Endothelial cell of umbilical vein (primary cell): Measurements from ENCODE around the gene BLNK.
"Not testable (repeated sequence)": the region's sequence is repeated elsewhere in the genome, so short reads cannot be mapped to it uniquely, and the experiment has no call there.

Experiments used
- EZH2 ChIP-seq: IDR thresholded peaks from 2 replicates; pipeline ENCODE4 v1.6.1; 2012; ENCODE audit warnings: borderline replicate concordance, low read depth, mild to moderate bottlenecking, moderate library complexity, low read length, inconsistent platforms; ENCODE audit not compliant: severe bottlenecking
- FOS ChIP-seq: IDR thresholded peaks from 2 replicates; pipeline ENCODE4 v1.6.1; 2011; ENCODE audit warnings: mild to moderate bottlenecking, low read length, moderate library complexity, borderline replicate concordance; ENCODE audit not compliant: insufficient read depth
- MYC ChIP-seq: IDR thresholded peaks from one replicate; pipeline ENCODE4 v1.6.1; 2011; ENCODE audit warnings: mild to moderate bottlenecking, low read depth, low read length
- POLR2A ChIP-seq: IDR thresholded peaks from 2 replicates; pipeline ENCODE4 v1.6.1; 2012; ENCODE audit warnings: low read depth, mild to moderate bottlenecking, control low read depth, low read length
- POLR2AphosphoS5 ChIP-seq: IDR thresholded peaks from 2 replicates; pipeline ENCODE4 v1.6.1; 2012; ENCODE audit warnings: low read depth, mild to moderate bottlenecking, control low read depth, low read length, moderate library complexity; ENCODE audit not compliant: insufficient read depth
- TF ChIP-seq, protein P1 (sequence below), 2 donors: IDR thresholded peaks; 1 replicate in 1 of 2; 2 replicates in 1 of 2; pipeline ENCODE4 v1.5.1; 2011; ENCODE audit warnings: low read length in 2 of 2, mild to moderate bottlenecking in 2 of 2, moderate library complexity in 2 of 2, control low read depth in 1 of 2, inconsistent platforms in 1 of 2, low read depth in 1 of 2; ENCODE audit not compliant: insufficient read depth in 1 of 2; ENCODE audit errors: extremely low read depth in 1 of 2
- TF ChIP-seq, protein P2 (sequence below): IDR thresholded peaks from 2 replicates; pipeline ENCODE4 v1.6.1; 2011; ENCODE audit not compliant: insufficient read depth, insufficient read length

DNA sequence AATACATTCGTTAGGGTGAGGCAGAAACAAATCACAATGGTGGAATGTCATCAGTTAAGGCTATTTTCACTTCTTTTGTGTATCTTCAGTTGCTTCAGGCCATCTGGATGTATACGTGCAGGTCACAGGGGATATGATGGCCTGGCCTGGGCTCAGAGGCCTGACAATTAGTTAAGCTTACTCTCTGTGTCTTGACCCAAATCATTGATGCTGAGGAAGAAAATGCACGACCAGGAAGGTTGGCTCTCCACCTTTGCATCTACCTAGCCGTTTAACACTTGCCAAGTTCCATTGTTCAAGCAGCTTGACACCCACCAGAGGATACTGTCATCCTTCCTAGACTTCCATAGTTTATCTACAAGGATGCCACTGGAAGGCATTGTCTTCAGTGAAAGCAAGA is 37.5 kb upstream of the BLNK start:
- TF ChIP-seq, protein P1, sequence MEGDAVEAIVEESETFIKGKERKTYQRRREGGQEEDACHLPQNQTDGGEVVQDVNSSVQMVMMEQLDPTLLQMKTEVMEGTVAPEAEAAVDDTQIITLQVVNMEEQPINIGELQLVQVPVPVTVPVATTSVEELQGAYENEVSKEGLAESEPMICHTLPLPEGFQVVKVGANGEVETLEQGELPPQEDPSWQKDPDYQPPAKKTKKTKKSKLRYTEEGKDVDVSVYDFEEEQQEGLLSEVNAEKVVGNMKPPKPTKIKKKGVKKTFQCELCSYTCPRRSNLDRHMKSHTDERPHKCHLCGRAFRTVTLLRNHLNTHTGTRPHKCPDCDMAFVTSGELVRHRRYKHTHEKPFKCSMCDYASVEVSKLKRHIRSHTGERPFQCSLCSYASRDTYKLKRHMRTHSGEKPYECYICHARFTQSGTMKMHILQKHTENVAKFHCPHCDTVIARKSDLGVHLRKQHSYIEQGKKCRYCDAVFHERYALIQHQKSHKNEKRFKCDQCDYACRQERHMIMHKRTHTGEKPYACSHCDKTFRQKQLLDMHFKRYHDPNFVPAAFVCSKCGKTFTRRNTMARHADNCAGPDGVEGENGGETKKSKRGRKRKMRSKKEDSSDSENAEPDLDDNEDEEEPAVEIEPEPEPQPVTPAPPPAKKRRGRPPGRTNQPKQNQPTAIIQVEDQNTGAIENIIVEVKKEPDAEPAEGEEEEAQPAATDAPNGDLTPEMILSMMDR (IDR thresholded peaks at IDR 0.05; ENCODE audit: extremely low read depth in 1 of 2, insufficient read depth in 1 of 2, low read depth in 1 of 2, low read length in 2 of 2) = not testable (repeated sequence)
- not testable (repeated sequence) for TF ChIP-seq EZH2, MYC, POLR2A, POLR2AphosphoS5, FOS
- TF ChIP-seq, protein P2, sequence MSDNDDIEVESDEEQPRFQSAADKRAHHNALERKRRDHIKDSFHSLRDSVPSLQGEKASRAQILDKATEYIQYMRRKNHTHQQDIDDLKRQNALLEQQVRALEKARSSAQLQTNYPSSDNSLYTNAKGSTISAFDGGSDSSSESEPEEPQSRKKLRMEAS = not testable (repeated sequence)
